GM18505 (cell line): ENCODE measurements around the gene LCE6A.

Experiments used
- ATAC-seq: cut with Tn5 transposase; IDR thresholded peaks from one replicate; pipeline ENCODE4 v1.9.1; 2021; ENCODE audit not compliant: unreplicated experiment
- POLR2A ChIP-seq: IDR thresholded peaks from 4 replicates; pipeline ENCODE4 v1.6.1; 2011; ENCODE audit warnings: borderline replicate concordance; ENCODE audit not compliant: insufficient read depth, insufficient read length; ENCODE audit errors: extremely low read depth

The LCE6A gene, protein sequence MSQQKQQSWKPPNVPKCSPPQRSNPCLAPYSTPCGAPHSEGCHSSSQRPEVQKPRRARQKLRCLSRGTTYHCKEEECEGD

GRCh38 chr1:152842556-152842955 lies at the start of gene LCE6A:
LCE6A (plus strand) TSS chr1:152842856; CDS start chr1:152843521, 665 bp downstream.
- TF ChIP-seq POLR2A, result no peak
- ATAC-seq, result no peak

GRCh38 chr1:152795686-152796085 lies 47.0 kb upstream of the LCE6A start:
- no peak for TF ChIP-seq POLR2A
- ATAC-seq, result no peak

GRCh38 chr1:152796421-152796820 lies 46.2 kb upstream of the LCE6A start, which contains the start of gene LCE1D:
LCE1D (plus strand) TSS chr1:152796721; CDS start chr1:152797795, 1,074 bp downstream.
- no peak for TF ChIP-seq POLR2A
- ATAC-seq, result no peak

DNA sequence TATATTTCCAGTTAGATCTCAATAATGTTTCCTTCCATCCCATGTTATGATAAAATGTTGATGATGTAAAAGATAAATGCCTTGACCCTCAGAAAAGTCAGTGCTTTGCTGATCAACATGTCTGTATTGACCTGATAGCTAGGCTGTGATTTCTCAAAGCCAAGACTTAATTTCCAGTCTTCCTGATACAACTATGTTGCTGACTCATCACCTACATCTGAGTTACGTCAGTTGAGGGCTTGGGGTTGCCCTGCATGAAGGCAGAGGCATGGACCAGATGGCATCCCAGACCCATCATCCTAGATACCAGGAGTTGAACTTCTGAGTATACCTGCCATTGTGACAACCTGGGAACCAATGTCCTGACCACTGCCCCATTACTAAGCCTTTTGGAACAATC lies 41.3 kb upstream of the LCE6A start:
- no peak for TF ChIP-seq POLR2A
- no peak for ATAC-seq

DNA sequence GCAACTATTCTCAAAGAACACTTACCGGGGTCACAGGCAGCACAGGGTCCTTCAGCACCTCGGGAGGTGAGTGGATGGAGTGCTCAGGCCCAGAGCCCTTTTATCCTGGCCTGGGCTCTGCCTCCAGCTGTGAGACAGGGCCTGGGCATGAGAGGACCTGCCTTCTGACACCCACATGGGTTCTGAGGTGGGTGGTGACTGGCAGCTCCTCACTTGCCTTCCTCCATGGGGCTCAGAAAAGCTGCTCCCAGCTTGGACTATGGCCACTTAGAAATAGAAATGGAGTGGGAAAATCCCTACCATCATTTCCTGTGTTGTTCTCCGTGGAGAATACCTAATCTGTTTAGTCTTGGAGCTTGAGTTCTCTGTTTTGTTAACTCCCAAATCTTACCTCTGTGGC lies 36.1 kb upstream of the LCE6A start, which contains the start of gene LCE1C:
LCE1C (minus strand) TSS at position 76 of the 400 bp plus-strand sequence. CDS start 1,173 bp downstream, outside the sequence.
- no peak for ATAC-seq
- no peak for TF ChIP-seq POLR2A

DNA sequence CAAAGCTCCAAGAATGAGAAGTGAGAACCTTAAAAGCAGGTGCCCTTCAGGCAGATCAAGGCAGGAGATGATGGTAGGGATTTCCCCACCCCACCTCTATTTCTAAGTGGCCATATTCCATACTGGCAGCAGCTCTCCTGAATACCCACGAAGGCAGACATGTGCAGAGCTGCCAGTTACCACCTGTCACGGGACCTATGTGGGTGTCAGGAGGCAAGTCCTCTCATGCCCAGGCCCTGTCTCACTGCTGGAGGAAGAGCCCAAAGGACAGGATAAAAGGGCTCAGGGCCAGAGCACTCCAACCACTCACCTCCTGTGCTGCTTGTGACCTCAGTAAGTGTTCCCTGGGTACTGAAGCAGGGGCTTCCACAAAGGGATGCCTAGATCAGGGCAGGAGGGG lies 31.6 kb upstream of the LCE6A start:
- ATAC-seq, result no peak
- no peak for TF ChIP-seq POLR2A

- TF ChIP-seq POLR2A, result no peak
- no peak for ATAC-seq
Measured at GRCh38 chr1:152811671-152812070, 31.0 kb upstream of the LCE6A start, which contains the start of gene LCE1B. LCE1B (plus strand) TSS chr1:152811971; CDS start chr1:152812447, 476 bp downstream.

DNA sequence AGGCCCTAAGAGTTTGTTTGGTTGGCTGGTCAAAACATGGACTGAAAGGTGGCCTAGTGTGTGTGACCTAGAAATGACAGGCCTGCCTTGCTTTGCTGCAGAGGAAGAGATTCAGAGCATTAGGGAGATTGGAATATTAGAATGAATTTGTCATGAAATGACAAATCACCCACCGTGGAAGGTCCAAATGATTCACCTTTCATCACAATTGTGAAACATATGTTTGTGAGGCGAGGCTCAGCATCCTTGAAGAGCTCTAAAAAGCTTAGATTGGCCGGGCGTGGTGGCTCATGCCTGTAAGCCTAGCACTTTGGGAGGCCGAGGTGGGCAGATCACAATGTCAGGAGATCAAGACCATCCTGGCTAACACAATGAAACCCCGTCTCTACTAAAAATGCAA lies 25.3 kb upstream of the LCE6A start:
- TF ChIP-seq POLR2A, result no peak
- no peak for ATAC-seq

DNA sequence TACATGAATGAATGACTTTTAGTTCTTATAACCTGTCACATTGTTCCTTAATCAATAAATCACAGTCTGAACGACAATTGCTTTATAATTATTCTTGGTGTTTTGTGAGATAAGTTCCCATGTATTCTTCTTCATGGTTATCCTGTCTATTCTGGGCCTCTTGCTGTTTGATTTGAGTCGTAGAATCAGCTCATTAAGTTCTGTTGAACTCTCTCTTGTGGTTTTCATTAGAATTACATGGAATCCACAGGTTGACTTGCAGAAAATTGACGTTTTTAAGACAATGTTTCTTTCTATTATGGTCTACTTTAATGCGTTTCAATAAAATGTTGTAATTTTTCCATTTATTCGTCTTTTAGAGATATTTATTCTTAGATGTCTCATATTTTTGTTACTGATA lies 19.4 kb upstream of the LCE6A start:
- no peak for TF ChIP-seq POLR2A
- ATAC-seq, result no peak

GRCh38 chr1:152824964-152825363 lies 17.7 kb upstream of the LCE6A start:
- ATAC-seq, result no peak
- TF ChIP-seq POLR2A, result no peak

DNA sequence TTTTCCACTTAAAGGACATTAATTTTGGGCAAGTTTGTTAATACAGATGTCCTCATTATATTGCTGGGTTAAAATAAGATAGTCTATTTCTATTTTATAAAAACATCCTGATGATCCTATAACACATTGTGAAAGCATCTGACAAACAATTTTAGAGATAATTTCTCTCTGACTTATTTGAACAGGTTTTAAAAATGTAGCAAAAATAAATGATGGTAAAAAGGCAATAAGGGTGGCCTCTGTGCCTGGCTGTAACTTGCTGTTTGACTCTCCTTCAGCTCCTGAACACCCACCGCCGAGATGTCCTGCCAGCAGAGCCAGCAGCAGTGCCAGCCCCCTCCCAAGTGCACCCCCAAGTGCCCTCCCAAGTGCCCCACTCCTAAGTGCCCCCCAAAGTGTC lies 15.5 kb upstream of the LCE6A start, which contains the start of gene LCE1A:
LCE1A (plus strand) TSS at position 301 of the 400 bp plus-strand sequence; CDS start at position 301, 0 bp downstream.
- no peak for TF ChIP-seq POLR2A
- no peak for ATAC-seq

GRCh38 chr1:152836870-152837269 lies 5.8 kb upstream of the LCE6A start:
- TF ChIP-seq POLR2A, result no peak
- no peak for ATAC-seq

- no peak for TF ChIP-seq POLR2A
- no peak for ATAC-seq
Measured at GRCh38 chr1:152855661-152856060, 13.0 kb downstream of the LCE6A start.

GRCh38 chr1:152858062-152858461 lies 15.4 kb downstream of the LCE6A start:
- ATAC-seq, result no peak
- TF ChIP-seq POLR2A, result no peak

- TF ChIP-seq POLR2A, result no peak
- ATAC-seq, result no peak
Measured at GRCh38 chr1:152859696-152860095, 17.0 kb downstream of the LCE6A start, which contains the start of gene LCE7A. LCE7A (plus strand) TSS chr1:152859996; CDS start chr1:152860698, 702 bp downstream.

DNA sequence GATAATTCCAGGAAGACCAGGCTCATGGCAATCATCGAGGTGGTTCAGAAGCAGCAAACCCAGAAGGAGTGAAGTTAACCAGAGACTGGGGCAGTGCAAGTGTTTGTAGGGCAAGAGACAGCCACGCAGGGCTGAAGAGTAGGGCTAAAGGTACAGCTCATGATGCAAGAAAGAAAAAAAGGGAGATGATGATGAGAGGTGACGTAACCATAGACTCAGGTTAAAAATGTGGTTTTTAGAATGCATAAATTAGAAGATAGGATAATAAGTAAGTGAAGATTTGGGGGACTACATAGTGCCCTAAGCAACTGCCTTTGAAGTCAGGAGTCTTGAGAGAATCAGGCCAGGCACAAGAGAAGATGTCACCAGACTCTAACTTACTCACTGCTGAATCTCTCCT lies 17.5 kb downstream of the LCE6A start:
- no peak for TF ChIP-seq POLR2A
- ATAC-seq, result no peak

DNA sequence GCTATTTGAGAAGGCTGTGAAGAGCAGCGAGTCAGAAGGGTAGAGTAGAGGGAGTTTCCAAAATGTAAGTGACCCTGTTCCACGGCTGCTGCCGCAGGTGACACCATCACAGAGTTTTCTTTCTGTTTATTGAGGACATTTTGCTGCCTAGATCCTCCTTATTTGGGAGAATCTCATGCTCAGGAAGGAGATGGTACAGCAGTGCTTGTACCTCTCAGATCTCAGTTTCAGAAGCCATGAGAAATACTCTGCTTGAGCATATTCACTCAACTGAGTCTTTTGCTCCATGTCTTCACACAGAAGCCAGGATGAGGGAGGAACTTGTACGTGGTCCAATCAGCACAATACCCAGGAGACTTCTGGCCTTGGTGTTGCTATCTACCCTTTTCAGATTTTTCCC lies 18.7 kb downstream of the LCE6A start:
- no peak for ATAC-seq

More for the DNA sequence above, 18.7 kb downstream of the LCE6A start:
- no peak for TF ChIP-seq POLR2A
